ENCODE data around the gene TMPRSS3.

The TMPRSS3 gene

GRCh38 chr21:42435401-42435800, 39.5 kb upstream of the TMPRSS3 start:
- no peak for DNase-seq (ENCODE audit: low read depth)
- TF ChIP-seq, protein P1, sequence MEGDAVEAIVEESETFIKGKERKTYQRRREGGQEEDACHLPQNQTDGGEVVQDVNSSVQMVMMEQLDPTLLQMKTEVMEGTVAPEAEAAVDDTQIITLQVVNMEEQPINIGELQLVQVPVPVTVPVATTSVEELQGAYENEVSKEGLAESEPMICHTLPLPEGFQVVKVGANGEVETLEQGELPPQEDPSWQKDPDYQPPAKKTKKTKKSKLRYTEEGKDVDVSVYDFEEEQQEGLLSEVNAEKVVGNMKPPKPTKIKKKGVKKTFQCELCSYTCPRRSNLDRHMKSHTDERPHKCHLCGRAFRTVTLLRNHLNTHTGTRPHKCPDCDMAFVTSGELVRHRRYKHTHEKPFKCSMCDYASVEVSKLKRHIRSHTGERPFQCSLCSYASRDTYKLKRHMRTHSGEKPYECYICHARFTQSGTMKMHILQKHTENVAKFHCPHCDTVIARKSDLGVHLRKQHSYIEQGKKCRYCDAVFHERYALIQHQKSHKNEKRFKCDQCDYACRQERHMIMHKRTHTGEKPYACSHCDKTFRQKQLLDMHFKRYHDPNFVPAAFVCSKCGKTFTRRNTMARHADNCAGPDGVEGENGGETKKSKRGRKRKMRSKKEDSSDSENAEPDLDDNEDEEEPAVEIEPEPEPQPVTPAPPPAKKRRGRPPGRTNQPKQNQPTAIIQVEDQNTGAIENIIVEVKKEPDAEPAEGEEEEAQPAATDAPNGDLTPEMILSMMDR (IDR thresholded peaks at IDR 0.05; ENCODE audit: insufficient read depth, low read depth, low read length, missing control alignments): no peak
- no peak overlapping the region for H3K4me3 ChIP-seq (ENCODE audit: low read length)

GRCh38 chr21:42434884-42435283, 39.0 kb upstream of the TMPRSS3 start:
- no peak for DNase-seq (ENCODE audit: low read depth)
- TF ChIP-seq, protein P1 (IDR thresholded peaks at IDR 0.05; ENCODE audit: insufficient read depth, low read depth, low read length, missing control alignments): no peak
- no peak overlapping the region for H3K4me3 ChIP-seq (ENCODE audit: low read length)

DNA sequence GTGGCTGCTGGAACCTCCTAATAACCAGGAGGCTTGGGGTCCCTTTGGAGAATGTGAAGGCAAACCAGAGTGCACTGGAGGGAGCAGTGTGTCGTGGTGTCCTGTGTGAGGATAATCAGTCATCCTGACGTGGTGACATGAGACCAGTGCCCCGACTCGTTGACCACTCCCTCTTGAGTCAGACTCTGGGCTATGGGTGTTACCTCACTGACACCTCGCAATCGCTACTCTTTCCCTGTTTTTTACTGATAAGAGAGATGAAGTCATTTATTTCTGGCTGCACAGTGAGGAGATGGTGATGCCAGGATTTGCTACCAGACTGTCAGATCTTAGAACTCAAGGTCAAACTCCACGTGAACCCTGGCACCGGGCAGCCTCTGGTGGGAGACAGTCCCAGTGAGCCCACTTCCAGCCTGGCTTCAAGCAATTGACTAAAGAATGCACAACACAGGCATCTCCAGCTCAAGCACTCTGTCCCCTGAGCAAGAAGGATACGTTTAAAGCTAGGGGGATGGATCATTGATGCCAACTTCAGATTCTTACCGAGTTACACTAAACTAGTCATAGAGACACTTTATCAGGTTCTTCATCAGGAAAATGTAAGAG, 38.2 kb upstream of the TMPRSS3 start:
- TF ChIP-seq, protein P1 (IDR thresholded peaks at IDR 0.05; ENCODE audit: insufficient read depth, low read depth, low read length, missing control alignments): no peak
- peak; percentile 80 for DNase-seq (ENCODE audit: low read depth)
- H3K4me3 ChIP-seq (ENCODE audit: low read length): no peak overlapping the region

DNA sequence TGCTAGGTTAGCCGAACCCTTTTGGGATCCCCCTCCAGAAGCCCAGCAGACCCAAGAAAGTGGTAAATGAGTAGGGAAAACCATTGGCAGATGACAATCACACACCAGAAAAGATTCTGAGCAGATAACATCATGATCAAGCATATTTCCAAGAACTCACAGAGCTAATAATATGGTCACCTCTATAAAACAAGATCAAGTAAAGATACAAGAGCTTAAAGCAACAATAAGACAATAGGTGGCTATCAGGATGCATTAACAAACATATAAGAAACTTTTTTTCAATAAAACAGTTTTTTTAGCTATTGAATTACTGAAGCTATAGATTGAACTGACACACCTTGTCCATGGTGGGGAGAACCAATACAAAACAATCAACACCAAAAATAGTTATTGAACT, 36.8 kb upstream of the TMPRSS3 start:
- H3K4me3 ChIP-seq (ENCODE audit: low read length): no peak overlapping the region
- TF ChIP-seq, protein P1 (IDR thresholded peaks at IDR 0.05; ENCODE audit: insufficient read depth, low read depth, low read length, missing control alignments): no peak
- DNase-seq (ENCODE audit: low read depth): no peak

GRCh38 chr21:42431196-42431595, 35.3 kb upstream of the TMPRSS3 start:
- DNase-seq (ENCODE audit: low read depth): no peak
- TF ChIP-seq, protein P1 (IDR thresholded peaks at IDR 0.05; ENCODE audit: insufficient read depth, low read depth, low read length, missing control alignments): no peak
- H3K4me3 ChIP-seq (ENCODE audit: low read length): no peak overlapping the region

- no peak overlapping the region for H3K4me3 ChIP-seq (ENCODE audit: low read length)
- no peak for DNase-seq (ENCODE audit: low read depth)
- TF ChIP-seq, protein P1 (IDR thresholded peaks at IDR 0.05; ENCODE audit: insufficient read depth, low read depth, low read length, missing control alignments): no peak
These were observed 34.7 kb upstream of the TMPRSS3 start for GRCh38 chr21:42430521-42430920.

GRCh38 chr21:42429856-42430255, 34.0 kb upstream of the TMPRSS3 start:
- TF ChIP-seq, protein P1 (IDR thresholded peaks at IDR 0.05; ENCODE audit: insufficient read depth, low read depth, low read length, missing control alignments): no peak
- DNase-seq (ENCODE audit: low read depth): peak; percentile 16
- H3K4me3 ChIP-seq (ENCODE audit: low read length): no peak overlapping the region
